CD4-positive, alpha-beta T cell treated with Interleukin-12 subunit alpha and Interleukin-12 subunit beta, for 1 hour (primary cell): Measurements from ENCODE around the gene KRTAP5-1.
"Not testable (repeated sequence)": the region's sequence is repeated elsewhere in the genome, so short reads cannot be mapped to it uniquely, and the experiment has no call there.

ENCODE experiments used
- DNase-seq: peaks from one replicate; pipeline ENCODE4 v3.0.0-alpha.2; 2020

KRTAP5-1 gene

DNA sequence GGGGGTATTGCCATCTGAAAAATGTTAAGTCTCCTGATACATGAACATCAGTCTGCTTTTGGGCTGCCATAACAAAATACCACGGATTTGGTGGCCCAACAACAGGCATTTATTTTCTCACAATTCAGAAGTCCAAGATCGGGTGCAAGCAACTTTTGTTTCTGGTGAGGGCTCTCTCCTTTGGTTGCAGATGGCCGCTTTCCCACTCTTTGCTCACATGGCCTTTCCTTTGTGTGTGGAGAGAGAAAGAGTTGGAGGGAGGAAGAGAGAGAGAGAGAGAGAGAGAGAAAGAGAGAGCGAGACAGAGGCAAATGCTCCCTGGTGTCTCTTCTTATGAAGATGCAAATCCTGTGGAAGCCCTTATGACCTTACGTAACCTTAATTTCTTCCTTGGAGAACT is 15.5 kb upstream of the KRTAP5-1 start:
- no peak for DNase-seq

DNA sequence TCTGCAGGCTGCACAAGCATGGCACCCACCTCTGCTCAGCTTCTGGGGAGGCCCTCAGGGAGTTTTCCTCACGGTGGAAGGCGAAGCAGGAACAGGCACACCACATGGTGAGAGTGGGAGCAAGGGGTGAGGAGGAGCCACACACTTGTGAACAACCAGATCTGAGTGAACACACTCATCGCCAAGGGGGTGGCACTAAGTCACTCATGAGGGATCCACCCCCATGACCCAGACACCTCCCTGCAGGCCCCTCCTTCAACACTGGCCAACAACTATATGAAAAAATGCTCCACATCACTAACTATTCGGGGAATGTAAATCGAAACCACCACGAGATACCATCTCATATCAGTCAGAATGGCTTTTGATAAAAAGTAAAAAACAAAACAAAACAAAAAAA is 13.7 kb upstream of the KRTAP5-1 start:
- DNase-seq, result peak; percentile 29

DNA sequence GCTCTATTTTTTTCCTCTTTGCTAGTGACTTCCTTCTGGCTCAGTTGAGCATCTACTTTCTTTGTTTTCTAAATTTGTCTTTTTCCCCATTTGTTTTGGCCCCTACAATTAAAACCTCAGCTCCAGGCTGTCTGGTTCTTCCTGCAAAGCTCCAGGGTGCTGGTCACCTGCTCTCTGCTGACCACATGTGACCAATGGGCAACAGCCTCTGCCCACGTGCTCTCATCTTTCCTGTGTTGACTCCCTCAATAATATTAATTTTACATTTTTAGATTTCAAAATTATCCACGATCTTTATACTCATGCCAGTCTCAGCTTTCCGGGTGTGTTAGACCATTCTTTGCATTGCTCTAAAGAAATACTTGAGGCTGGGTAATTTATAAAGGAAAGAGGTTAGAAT is 13.3 kb upstream of the KRTAP5-1 start:
- not testable (repeated sequence) for DNase-seq

DNA sequence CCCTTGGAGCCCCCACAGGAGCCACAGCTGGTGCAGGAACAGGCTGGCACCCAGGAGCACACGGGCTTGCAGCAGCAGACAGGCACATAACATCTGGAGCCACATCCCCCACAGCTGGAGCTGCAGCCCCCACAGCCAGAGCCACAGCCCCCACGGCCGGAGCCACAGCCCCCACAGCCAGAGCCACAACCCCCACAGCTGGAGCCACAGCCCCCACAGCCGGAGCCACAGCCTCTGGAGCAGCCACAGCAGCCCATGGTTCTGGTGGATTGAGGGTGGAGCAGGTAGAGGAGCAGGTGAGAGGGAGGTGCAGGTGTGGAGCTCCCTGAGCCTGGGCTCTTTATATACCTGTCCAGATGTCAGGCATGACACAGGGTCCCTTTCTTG is 12.9 kb upstream of the KRTAP5-1 start, which contains the start of gene KRTAP5-2:
TSS of gene KRTAP5-2 (minus strand) at position 301 of the 387 bp plus-strand sequence. CDS start at position 257, 44 bp downstream.
- no peak for DNase-seq

DNA sequence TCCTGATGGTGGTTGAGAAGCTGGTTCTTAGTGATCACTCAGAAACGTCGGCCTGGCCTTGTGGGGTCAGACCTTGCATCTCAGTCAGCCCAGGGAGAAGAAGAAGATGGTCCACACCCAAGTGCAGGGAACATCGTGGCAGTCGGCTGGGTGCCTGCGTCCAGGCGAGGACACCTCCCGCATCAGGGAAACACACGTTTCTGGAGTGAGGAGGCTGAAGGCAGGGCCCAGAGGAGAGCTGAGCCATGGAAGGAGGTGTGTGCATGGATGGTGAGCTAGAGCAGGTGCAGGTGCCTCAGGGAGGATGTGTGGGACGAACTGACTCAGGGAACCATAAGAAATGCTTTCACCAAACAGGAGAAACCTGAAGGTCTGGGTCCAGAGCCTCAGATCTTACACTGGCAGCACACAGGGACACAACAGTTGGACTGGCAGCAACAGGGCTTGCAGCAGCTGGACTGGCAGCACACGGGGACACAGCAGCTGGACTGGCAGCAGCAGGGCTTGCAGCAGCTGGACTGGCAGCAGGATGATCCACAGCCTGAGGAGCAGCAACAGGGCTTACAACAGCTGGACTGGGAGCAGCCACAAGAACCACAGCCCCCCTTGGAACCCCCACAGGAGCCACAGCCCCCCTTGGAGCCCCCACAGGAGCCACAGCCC is 12.4 kb upstream of the KRTAP5-1 start:
- no peak for DNase-seq

DNA sequence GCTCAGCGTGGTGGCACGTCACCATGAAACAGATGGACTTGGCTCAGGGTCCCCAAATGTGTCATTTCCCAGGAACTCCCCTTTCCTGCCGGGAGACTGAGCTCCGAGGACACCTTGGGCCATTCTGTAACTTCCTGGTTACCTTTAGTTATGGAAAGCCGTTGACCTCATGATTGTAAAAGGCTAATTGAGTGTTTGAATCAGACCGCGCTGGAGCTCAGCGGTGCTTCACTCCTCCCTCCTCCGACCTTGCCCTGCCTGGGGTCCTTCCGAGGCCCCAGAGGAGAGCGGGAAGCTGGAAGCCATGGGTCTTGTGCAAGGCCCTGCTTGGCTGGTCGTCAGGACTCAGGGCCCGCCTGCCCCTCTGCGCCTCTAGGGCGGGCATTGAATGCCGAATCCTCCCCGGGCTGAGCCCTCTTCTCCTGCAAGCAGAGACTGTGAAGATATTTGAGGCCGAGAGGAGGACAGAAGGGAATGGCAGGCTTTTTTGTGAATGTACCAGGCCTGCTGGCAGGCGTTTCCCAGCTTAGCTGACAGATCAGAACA is 11.6 kb upstream of the KRTAP5-1 start:
- not testable (repeated sequence) for DNase-seq

DNA sequence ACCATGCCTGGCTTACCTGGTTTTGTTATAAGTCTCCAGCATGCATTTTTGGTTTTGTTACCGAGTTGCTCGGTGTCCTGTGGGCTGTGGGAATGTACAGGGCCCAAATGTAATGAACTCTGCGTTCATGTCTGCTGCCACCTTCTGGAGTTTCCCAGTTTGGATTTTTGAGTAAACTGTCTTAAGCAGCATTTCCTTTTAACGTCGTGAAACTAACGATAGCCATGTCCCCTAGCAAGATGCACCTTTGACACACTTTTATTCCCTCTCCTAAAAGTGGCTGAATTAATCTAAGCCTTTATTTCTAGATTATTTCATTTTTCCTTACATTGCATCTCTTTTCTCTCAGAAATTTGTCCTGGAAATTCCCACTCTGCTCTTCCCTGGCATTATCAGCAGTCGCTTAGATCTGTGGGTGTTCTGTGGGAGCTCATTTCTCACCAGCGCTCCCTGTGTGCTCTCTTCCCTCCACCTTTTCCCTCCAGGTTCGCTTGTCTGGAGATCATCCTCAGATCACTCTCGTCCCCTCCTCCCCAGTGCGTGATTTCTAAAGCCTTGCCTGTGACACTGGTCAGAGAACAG is 11.0 kb upstream of the KRTAP5-1 start:
- not testable (repeated sequence) for DNase-seq

DNA sequence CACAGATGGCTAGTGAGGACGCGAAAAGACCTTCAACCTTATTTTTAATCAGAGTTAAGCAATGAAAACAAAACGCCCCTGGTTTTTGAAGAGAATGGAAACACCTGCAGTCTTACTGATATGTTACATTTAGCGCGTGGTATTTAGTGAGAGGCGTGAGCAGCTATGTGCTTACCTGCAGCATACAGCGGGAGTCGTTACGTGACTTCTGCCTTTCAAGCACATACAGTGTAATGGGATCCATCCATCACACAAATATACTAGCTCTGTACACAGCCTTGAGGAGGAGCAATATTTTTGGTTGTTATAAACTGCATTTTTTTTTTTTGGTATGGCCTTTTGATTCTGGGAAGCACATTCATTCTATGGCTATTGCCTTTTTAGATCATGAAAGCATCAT is 7.5 kb upstream of the KRTAP5-1 start:
- no peak for DNase-seq

DNA sequence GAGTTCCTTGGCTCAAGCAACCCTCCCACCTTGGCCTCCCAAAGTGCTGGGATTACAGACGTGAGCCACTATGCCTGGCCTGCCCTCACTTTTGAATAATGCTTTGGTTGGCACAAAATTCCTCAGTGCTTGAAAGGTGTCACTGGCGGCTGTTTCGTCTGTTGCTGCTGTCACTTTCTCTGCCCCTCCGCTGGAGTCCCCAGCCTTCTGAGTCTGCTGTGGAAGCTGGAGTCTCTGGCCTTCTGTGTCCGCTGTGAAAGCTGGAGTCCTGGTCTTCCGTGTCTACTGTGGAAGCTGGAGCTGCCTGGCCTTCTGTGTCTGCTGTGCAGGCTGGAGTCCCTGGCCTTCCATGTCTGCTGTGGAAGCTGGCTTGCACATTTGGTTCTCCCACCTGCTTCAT is 4.9 kb upstream of the KRTAP5-1 start:
- no peak for DNase-seq

DNA sequence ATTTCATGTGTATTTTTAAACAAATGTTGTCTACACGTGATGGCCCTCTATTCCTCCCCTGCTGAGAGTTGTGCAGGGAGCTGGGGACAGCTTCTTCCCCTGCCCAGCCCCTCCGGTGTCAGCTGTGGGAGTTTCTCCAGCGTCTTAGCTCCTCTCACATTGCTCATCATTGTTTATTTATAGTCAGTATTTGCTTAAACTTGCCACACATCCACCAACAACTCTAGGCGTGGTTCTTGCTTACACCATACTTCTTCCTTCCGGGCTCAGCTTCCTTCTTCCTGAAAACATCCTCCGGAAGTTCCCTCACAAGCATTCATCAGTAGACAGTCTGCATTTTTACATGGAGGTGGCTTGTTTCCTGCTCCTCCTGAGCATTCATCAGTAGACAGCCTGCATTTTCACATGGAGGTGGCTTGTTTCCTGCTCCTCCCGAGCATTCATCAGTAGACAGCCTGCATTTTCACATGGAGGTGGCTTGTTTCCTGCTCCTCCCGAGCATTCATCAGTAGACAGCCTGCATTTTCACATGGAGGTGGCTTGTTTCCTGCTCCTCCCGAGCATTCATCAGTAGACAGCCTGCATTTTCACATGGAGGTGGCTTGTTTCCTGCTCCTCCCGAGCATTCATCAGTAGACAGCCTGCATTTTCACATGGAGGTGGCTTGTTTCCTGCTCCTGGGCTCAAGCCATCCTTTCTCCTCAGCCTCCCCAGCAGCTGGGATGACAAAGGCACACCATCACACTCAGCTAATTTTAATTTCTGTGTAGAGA is 4.3 kb upstream of the KRTAP5-1 start:
- DNase-seq, result peak; percentile 63

DNA sequence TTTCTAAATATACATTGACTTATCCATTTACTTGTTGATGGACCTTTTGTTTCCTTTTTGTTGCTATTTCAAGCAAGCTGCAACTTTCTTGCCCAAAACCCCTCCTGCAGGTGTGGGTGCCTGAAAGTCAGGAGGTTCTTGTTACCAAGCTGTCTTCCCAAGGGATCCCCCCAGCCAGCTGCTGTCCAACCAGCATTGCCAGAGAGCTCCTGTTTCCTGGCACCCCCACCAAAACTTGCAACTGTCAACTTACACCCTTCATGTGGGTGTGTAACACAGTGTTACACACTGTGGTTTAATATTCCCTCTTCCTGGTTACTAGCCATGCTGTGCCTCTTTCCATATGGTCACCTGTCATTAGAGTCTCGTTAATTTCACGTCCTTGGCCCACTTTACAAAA is 1.6 kb upstream of the KRTAP5-1 start:
- no peak for DNase-seq

DNA sequence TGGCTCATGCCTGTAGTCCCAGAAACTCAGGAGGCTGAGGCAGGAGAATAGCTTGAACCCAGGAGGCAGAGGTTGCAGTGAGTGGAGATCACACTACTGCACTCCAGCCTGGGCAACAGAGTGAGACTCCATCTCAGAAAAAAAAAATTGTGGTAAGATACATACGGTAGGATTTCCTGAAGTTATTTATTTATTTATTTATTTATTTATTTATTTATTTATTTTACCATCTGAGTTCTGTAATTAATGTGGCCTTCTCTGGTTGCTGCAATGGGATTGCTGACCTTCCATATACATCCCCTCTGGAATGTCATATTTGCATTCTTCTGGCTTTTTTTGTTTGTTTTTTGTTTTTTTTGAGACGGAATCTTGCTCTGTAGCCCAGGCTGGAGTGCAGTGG is 2.2 kb downstream of the KRTAP5-1 start:
- not testable (repeated sequence) for DNase-seq

DNA sequence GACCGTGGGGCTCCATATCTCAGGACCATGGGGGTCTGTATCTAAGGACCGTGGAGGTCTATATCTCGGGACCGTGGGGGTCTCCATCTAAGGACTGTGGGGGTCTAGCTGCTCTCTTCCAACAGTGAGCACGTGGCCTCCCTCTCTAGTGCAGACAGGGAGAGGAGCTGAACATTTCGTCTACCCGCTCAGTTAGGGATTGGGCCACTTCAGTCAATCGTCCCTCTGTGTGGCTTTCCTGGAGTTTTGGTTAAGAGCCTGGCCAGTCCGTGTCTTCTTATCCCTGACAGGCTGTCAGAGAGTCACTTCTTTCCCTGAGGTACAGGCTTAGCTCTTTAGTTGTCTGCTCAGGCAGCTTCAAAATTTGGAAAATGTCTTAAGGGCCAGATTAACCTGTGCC is 3.1 kb downstream of the KRTAP5-1 start:
- no peak for DNase-seq

DNA sequence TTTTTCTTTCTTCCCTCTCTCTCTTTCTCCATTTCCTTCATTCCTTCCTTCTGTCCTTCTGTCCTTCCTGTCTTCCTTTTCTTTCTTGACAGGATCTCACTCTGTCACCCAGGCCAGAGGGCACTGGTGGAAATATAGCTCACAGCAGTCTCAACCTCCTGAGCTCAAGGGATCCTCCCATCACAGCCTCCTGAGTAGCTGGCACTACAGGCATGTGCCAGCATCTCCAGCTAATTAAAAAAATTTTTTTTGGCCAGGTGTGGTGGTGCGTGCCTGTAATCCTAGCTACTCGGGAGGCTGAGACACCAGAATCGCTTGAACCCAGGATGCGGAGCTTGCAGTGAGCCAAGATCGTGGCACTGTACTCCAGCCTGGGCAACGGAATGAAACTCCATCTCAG is 8.3 kb downstream of the KRTAP5-1 start:
- DNase-seq, result no peak

DNA sequence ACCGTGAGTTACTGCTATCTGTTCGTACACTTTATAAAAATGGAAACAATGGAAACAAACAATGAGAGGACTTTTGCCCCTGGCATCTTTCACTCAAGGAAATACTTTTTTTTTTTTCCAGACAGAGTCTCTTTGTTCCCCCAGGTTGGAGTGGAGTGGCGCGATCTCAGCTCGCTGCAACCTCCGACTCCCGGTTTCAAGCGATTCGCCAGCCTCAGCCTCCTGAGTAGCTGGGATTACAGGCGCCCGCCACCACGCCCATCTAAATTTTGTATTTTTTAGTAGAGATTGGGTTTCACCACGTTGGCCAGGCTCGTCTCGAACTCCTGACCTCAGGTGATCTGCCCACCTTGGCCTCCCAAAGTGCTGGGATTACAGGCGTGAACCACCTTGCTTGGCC is 9.3 kb downstream of the KRTAP5-1 start:
- DNase-seq, result not testable (repeated sequence)

DNA sequence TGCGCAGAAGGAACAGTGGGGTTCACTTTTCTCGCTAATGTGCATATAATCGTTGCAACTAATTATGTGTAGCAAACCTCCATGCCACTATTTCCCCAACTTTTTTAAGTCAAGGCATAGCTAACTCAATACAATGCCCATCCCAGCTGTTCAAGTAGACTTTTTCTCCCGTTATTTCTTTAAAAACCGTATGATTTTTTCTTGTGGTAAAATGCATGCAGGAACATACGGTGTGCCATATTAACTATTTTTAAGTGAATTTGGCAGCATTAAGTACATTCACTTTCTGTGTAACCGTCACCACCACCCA is 10.2 kb downstream of the KRTAP5-1 start:
- no peak for DNase-seq

DNA sequence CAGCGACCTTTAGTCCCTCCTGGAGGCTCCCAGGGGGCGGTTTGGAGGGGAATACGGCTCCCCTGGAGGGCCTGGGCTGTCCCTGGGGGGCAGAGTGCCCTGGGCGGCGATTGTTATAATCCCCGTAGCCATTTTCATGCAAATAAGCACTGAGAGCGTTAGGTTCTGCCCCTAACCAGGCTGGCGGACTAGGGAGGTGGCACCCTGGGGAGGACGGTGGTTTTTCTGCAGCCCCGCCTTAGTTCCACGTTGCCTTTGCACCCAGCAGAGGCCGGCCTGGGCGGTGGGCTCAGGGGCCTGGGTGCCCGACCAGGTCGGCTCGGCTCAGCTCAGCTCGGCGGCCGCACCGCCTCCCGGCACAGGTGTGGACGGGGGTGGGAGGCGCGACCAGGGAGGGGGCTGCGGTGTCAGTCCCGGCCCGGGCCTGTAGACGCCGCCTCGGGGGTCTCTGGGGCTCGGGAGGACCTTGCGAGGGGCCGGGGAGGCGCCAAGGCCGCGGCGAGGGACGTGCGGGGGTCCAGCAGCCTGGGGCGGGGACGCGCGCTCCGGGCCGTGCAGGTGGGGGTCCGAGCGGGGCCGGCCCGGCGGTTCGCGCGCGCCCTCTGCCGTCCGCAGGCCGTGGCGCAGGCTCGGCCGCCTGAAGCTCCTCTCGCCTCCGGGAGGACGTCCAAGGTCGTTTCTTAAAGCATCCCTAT is 10.7 kb downstream of the KRTAP5-1 start:
- peak; percentile 72 for DNase-seq

DNA sequence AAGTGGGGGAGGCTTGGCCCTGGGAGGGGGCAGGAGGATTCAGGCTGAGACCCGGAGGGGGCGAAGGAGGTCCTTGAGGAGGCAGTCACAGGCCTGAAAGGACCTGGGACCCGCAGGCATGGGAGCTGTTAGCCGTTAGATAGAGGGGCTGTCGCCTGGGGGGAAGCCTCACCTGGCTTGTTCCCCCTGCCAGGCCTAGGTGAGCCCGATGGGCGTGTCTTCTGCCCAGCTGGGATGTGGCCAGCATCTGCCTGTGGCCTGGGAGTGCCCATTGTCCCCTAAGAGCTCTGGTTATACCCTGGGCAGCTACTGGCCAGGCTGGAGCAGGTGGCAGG is 11.2 kb downstream of the KRTAP5-1 start:
- DNase-seq, result no peak

DNA sequence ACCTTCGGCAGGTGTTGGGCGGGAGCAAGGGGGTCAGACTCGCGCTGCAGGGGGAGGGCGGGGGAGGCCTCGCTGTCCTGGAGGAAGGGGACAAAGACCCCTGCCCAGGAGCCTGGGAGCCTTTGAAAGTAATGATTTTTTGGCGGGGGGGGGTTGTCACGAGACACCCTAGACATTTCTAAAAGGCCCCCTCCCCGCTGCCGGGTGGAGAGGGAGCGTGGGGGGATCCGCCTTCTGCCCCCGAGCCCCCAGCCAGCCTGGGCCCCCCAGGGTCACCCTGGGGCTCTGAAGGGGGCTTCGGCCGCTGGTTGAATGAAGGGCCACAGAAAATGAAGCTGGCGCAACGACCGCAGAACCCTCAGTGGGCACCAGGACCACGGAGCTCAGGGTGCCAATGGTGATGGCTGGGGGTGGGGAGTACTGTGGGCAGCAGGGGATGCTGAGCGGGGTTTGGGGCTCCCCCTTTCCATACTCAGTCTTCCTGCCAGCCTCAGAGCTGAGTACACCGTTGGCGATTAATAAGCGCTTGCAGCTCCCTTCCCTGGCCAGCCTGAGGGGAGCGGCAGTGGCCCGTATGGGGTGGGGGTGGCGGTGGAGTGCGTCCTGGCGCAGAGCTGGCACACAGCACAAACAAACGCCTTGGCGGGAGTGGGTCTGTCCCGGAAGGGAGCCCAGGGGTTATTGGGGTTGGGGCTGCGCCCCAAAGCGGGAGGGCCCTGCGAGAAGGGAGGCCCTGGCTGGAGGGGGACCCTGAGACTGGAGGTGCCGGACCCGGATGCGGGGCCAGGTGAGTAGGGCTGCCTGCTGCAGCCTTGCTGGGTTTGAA is 11.8 kb downstream of the KRTAP5-1 start:
- DNase-seq, result peak; percentile 63

DNA sequence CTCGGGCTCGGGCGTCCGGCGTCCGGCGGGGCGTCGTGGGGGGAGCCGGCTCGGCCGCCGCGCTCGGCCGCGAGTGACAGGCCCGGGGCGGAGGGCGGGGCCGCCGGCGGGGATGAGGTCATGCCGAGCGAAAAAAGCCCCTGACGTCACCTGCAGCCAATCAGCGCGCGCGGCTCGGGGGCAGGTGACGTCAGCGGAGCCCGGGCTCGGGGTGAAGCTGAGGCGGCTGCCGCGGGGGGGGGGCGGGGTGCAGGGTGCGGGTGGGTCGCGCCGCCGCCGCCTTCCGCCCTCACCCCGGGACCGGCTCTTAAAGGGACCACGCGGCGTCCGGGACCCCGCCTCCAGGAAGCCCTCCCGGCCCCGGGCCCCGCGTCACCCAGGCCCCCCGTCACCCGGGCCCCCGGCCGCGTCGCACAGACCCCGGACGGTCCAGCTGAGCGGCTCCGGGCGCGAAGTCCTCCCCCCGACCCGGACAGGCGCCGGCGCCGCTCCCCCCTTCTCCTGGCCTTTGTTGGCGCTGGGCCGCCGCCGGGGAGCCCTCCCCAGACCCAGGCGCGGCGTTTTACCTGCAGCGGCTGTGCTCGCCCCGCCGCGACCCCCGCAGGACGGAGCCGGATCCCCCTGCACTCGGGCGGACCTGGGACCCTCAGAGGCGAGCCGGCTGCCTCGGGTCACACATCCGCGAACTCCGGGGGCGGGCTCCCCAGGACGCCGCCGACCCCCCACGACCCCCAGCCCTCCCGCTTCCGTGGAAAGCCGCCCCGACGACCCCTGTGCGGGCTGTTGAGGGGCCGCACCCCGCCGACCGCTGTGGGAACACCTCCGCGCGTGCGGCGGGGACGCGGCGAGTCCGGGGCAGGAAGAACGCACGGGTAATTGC is 12.6 kb downstream of the KRTAP5-1 start, which contains the start of gene DUSP8:
TSS of gene DUSP8 (minus strand) at position 75 of the 880 bp plus-strand sequence. CDS start 6,445 bp downstream, outside the sequence.
- peak; percentile 97 for DNase-seq

DNA sequence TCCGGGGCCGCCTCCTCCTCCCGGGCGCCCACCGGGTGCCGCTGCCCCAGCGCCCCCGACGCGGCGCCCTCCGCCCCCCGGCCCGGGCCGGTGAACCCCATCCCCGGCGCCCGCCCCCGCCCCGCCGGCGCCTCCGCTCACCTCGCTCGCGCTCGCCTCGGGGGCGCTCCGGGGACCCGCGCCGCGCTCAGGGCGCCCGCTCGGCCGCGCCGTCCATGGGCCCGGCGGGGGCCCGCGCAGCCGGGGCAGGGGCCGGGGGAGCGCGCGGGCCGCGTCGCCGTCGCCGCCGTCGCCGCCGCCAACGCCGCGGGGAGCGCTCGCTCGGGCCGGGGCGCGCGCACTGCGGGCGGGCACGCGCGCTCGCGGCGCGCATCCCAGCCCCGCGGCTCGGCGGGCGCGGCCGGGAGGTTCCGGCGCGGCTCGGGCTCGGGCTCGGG is 13.3 kb downstream of the KRTAP5-1 start:
- no peak for DNase-seq
